Suprapubic skin (tissue), 4 donors: ENCODE measurements around the gene SIL1. TPM values are rescaled to one million over a fixed set of nuclear protein-coding genes. Genes with fewer than 3 reads are reported as not detected.
"Not testable (repeated sequence)": the region's sequence is repeated elsewhere in the genome, so short reads cannot be mapped to it uniquely, and the experiment has no call there.

Experiments
- DNase-seq, 2 donors: peaks; one replicate each; pipeline ENCODE4 v3.0.0-alpha.2; 2019; ENCODE audit warnings: low spot score in 2 of 2
- H3K27ac ChIP-seq: fragments of 200-600 bp; sonication (generic); one replicate; pipeline ENCODE4 v1.5.1; 2019
- H3K27me3 ChIP-seq: fragments of 200-600 bp; sonication (generic); one replicate; pipeline ENCODE4 v1.5.1; 2019
- H3K36me3 ChIP-seq: fragments of 200-600 bp; sonication (generic); one replicate; pipeline ENCODE4 v1.5.1; 2019
- H3K4me1 ChIP-seq: fragments of 200-600 bp; sonication (generic); one replicate; pipeline ENCODE4 v1.5.1; 2019
- H3K4me3 ChIP-seq: fragments of 200-600 bp; sonication (generic); one replicate; pipeline ENCODE4 v1.5.1; 2019; ENCODE audit warnings: mild to moderate bottlenecking
- H3K9me3 ChIP-seq: fragments of 200-600 bp; sonication (generic); one replicate; pipeline ENCODE4 v1.5.1; 2019
- CTCF ChIP-seq, 2 donors: fragments of 200-600 bp in 1 of 2; fragments of 450-650 bp in 1 of 2; sonication (generic) in 1 of 2; IDR thresholded peaks; one replicate each; pipeline ENCODE4 v1.5.1; 2016 to 2019; ENCODE audit warnings: antibody characterized with exemption in 2 of 2, mild to moderate bottlenecking in 1 of 2, moderate library complexity in 1 of 2
- EP300 ChIP-seq: sonication (generic); formaldehyde crosslinking; IDR thresholded peaks from one replicate; pipeline ENCODE4 v1.6.1; 2017; ENCODE audit warnings: antibody characterized with exemption
- POLR2A ChIP-seq, 2 donors: fragments of 450-650 bp; IDR thresholded peaks; one replicate each; pipeline ENCODE4 v1.6.1; 2017; ENCODE audit warnings: antibody characterized with exemption in 2 of 2, mild to moderate bottlenecking in 2 of 2, moderate library complexity in 2 of 2
- POLR2AphosphoS5 ChIP-seq, 3 donors: sonication (generic); formaldehyde crosslinking; IDR thresholded peaks; one replicate each; pipeline ENCODE4 v1.6.1; 2017; ENCODE audit warnings: antibody characterized with exemption in 3 of 3
- WGBS: methylation state at CpG from one replicate; pipeline ENCODE4 v1.1.5; 2018; 5-methylcytosine and 5-hydroxymethylcytosine counted together
- total RNA-seq, 4 donors: library from RNA; depleted of rRNA; stranded (reverse); fragments of >200 nt; gene quantifications; one replicate each; pipeline ENCODE4 v1.1.0, GENCODE V29; 2016

SIL1 gene
- total RNA-seq, 4 donors from 2014 or later: 38.5 to 54.6 (median 41.7) TPM

- WGBS: 18% methylated on average over 1 of the region's 1 CpG
- Histone ChIP-seq H3K9me3 (no peaks in the 10 kb centered on the region), H3K27me3 (no peaks in the 10 kb centered on the region), H3K27ac (peak overlapping the region; percentile 49), H3K4me3 (no peak overlapping the region), H3K36me3 (no peaks in the 10 kb centered on the region), H3K4me1 (peaks cover 54% of the 10 kb centered on the region)
- no peak for DNase-seq
- TF ChIP-seq CTCF (IDR thresholded peaks at IDR 0.05) (no peak), POLR2AphosphoS5 (IDR thresholded peaks at IDR 0.05) (no peak), POLR2A (IDR thresholded peaks at IDR 0.05) (no peak), EP300 (no peak)
These were observed 19.2 kb downstream of the SIL1 start for GRCh38 chr5:139178935-139179334.

GRCh38 chr5:139178589-139178917 is 19.6 kb downstream of the SIL1 start:
- Histone ChIP-seq H3K4me1 (peaks cover 54% of the 10 kb centered on the region), H3K36me3 (no peaks in the 10 kb centered on the region), H3K9me3 (no peaks in the 10 kb centered on the region), H3K4me3 (no peak overlapping the region), H3K27ac (peak overlapping the region; percentile 49), H3K27me3 (no peaks in the 10 kb centered on the region)
- TF ChIP-seq CTCF (IDR thresholded peaks at IDR 0.05): no peak
- no peak for TF ChIP-seq POLR2A (IDR thresholded peaks at IDR 0.05)
- no peak for TF ChIP-seq EP300
- no peak for TF ChIP-seq POLR2AphosphoS5 (IDR thresholded peaks at IDR 0.05)
- no peak for DNase-seq
- WGBS: 25% methylated on average over 3 of the region's 3 CpGs

- H3K36me3 ChIP-seq: no peaks in the 10 kb centered on the region
- no peak overlapping the region for H3K4me3 ChIP-seq
- TF ChIP-seq POLR2A (IDR thresholded peaks at IDR 0.05): no peak
- no peak for TF ChIP-seq CTCF (IDR thresholded peaks at IDR 0.05)
- TF ChIP-seq EP300: no peak
- TF ChIP-seq POLR2AphosphoS5 (IDR thresholded peaks at IDR 0.05): no peak
- DNase-seq: no peak
- no peaks in the 10 kb centered on the region for H3K9me3 ChIP-seq
- H3K27me3 ChIP-seq: no peaks in the 10 kb centered on the region
- 40% methylated on average over 1 of the region's 1 CpG for WGBS
- H3K4me1 ChIP-seq: peaks cover 54% of the 10 kb centered on the region
- H3K27ac ChIP-seq: peak overlapping the region; percentile 49
These were observed 20.2 kb downstream of the SIL1 start for GRCh38 chr5:139177809-139178588.

- 88% methylated on average over 9 of the region's 9 CpGs for WGBS
- not testable (repeated sequence) for H3K9me3 ChIP-seq, H3K27me3 ChIP-seq, H3K36me3 ChIP-seq, H3K4me3 ChIP-seq, DNase-seq
- peak overlapping the region; percentile 49 for H3K27ac ChIP-seq
- peaks cover 52% of the 10 kb centered on the region for H3K4me1 ChIP-seq
These were observed 20.9 kb downstream of the SIL1 start for GRCh38 chr5:139177281-139177680.

GRCh38 chr5:139174382-139174781 is 23.8 kb downstream of the SIL1 start:
- not testable (repeated sequence) for H3K27me3 ChIP-seq, H3K27ac ChIP-seq, H3K4me3 ChIP-seq, H3K36me3 ChIP-seq, DNase-seq, H3K9me3 ChIP-seq
- WGBS: 93% methylated on average over 1 of the region's 1 CpG
- H3K4me1 ChIP-seq: peaks cover 24% of the 10 kb centered on the region

- TF ChIP-seq POLR2AphosphoS5 (IDR thresholded peaks at IDR 0.05): no peak
- TF ChIP-seq EP300: no peak
- no peak for TF ChIP-seq POLR2A (IDR thresholded peaks at IDR 0.05)
- no peak for TF ChIP-seq CTCF (IDR thresholded peaks at IDR 0.05)
- H3K4me3 ChIP-seq: no peak overlapping the region
- H3K27me3 ChIP-seq: no peaks in the 10 kb centered on the region
- no peaks in the 10 kb centered on the region for H3K9me3 ChIP-seq
- peaks cover 9% of the 10 kb centered on the region for H3K4me1 ChIP-seq
- H3K36me3 ChIP-seq: no peaks in the 10 kb centered on the region
- H3K27ac ChIP-seq: no peak overlapping the region
- DNase-seq: no peak
- 97% methylated on average over 1 of the region's 1 CpG for WGBS
These were observed 26.3 kb downstream of the SIL1 start for GRCh38 chr5:139171779-139172404.
